ENCODE results near the gene ACSL4. TPM values are rescaled to one million over a fixed set of nuclear protein-coding genes. Genes with fewer than 3 reads are reported as not detected.

ACSL4 gene
- total and polyA plus RNA-seq, 4 donors = 34.1 to 97.7 (median 62.2) TPM

GRCh38 chrX:109601486-109601885 is 131.6 kb downstream of the ACSL4 start:
- no peaks in the 10 kb centered on the region for H3K36me3 ChIP-seq (ENCODE audit: control insufficient read depth in 4 of 4, insufficient read depth in 4 of 4, low read length in 4 of 4)
- no peak for ATAC-seq (ENCODE audit: insufficient read depth, low FRiP score)
- H3K27me3 ChIP-seq (ENCODE audit: control insufficient read depth in 3 of 3, insufficient read depth in 3 of 3, low read length in 2 of 3) = peaks cover 11 to 28% (median 11%) of the 10 kb centered on the region in 3 donors
- H3K9ac ChIP-seq (ENCODE audit: insufficient read depth in 1 of 2, low read length in 2 of 2) = no peak overlapping the region
- H3K4me3 ChIP-seq = no peak overlapping the region
- peaks cover 0 to 3% (median 0%) of the 10 kb centered on the region in 5 donors for H3K4me1 ChIP-seq (ENCODE audit: control insufficient read depth in 5 of 5, insufficient read depth in 5 of 5, low read length in 5 of 5)
- no peak for DNase-seq
- H3K9me3 ChIP-seq (ENCODE audit: control insufficient read depth in 4 of 4, insufficient read depth in 3 of 4, low read length in 3 of 4) = no peaks in the 10 kb centered on the region
- TF ChIP-seq, protein P1, sequence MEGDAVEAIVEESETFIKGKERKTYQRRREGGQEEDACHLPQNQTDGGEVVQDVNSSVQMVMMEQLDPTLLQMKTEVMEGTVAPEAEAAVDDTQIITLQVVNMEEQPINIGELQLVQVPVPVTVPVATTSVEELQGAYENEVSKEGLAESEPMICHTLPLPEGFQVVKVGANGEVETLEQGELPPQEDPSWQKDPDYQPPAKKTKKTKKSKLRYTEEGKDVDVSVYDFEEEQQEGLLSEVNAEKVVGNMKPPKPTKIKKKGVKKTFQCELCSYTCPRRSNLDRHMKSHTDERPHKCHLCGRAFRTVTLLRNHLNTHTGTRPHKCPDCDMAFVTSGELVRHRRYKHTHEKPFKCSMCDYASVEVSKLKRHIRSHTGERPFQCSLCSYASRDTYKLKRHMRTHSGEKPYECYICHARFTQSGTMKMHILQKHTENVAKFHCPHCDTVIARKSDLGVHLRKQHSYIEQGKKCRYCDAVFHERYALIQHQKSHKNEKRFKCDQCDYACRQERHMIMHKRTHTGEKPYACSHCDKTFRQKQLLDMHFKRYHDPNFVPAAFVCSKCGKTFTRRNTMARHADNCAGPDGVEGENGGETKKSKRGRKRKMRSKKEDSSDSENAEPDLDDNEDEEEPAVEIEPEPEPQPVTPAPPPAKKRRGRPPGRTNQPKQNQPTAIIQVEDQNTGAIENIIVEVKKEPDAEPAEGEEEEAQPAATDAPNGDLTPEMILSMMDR (IDR thresholded peaks at IDR 0.05; ENCODE audit: control extremely low read depth, extremely low read depth) = no peak
- WGBS, 2 donors = 42 to 59% methylated on average over 5 of the region's 5 CpGs
- no peak overlapping the region for H3K27ac ChIP-seq (ENCODE audit: low read depth in 1 of 2, low read length in 1 of 2)

GRCh38 chrX:109600237-109600651 is 132.8 kb downstream of the ACSL4 start:
- Histone ChIP-seq H3K27me3 (ENCODE audit: control insufficient read depth in 3 of 3, insufficient read depth in 3 of 3, low read length in 2 of 3) (peaks cover 11 to 28% (median 11%) of the 10 kb centered on the region in 3 donors), H3K4me1 (ENCODE audit: control insufficient read depth in 5 of 5, insufficient read depth in 5 of 5, low read length in 5 of 5) (peaks cover 0 to 3% (median 0%) of the 10 kb centered on the region in 5 donors), H3K36me3 (ENCODE audit: control insufficient read depth in 4 of 4, insufficient read depth in 4 of 4, low read length in 4 of 4) (no peaks in the 10 kb centered on the region), H3K9me3 (ENCODE audit: control insufficient read depth in 4 of 4, insufficient read depth in 3 of 4, low read length in 3 of 4) (no peaks in the 10 kb centered on the region), H3K9ac (ENCODE audit: insufficient read depth in 1 of 2, low read length in 2 of 2) (no peak overlapping the region), H3K4me3 (no peak overlapping the region), H3K27ac (ENCODE audit: low read depth in 1 of 2, low read length in 1 of 2) (no peak overlapping the region)
- peak; percentile 30 to 38 (median 32) for DNase-seq
- WGBS, 2 donors = 15 to 26% methylated on average over 15 to 16 of the region's 16 CpGs
- no peak for ATAC-seq (ENCODE audit: insufficient read depth, low FRiP score)
- TF ChIP-seq, protein P1 (IDR thresholded peaks at IDR 0.05; ENCODE audit: control extremely low read depth, extremely low read depth) = no peak

DNA sequence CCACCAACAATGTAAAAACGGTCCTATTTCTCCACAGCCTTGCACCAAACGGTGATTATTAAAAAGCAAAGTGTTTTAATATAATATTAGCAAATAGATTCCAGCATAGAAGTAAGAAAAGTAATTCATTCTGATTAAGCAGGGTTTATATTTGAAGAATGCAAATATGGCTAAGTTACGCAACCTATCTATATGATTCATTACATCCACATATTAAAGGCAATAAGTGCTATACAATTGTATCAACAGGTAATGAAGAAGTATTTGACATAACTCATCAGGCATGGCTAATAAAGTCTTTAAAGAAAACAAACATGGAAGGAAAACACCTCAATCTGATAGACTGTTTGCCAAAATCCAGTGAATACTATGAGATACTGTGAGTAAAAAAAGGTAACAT is 137.0 kb downstream of the ACSL4 start:
- H3K4me1 ChIP-seq (ENCODE audit: control insufficient read depth in 5 of 5, insufficient read depth in 5 of 5, low read length in 5 of 5) = peaks cover 0 to 3% (median 0%) of the 10 kb centered on the region in 5 donors
- no peaks in the 10 kb centered on the region for H3K9me3 ChIP-seq (ENCODE audit: control insufficient read depth in 4 of 4, insufficient read depth in 3 of 4, low read length in 3 of 4)
- 69 to 93% methylated on average over 3 of the region's 3 CpGs for WGBS, 2 donors
- no peak overlapping the region for H3K27ac ChIP-seq (ENCODE audit: low read depth in 1 of 2, low read length in 1 of 2)
- no peak overlapping the region for H3K9ac ChIP-seq (ENCODE audit: insufficient read depth in 1 of 2, low read length in 2 of 2)
- DNase-seq (no peak), ATAC-seq (ENCODE audit: insufficient read depth, low FRiP score) (no peak)
- no peak overlapping the region for H3K4me3 ChIP-seq
- H3K36me3 ChIP-seq (ENCODE audit: control insufficient read depth in 4 of 4, insufficient read depth in 4 of 4, low read length in 4 of 4) = no peaks in the 10 kb centered on the region
- TF ChIP-seq, protein P1 (IDR thresholded peaks at IDR 0.05; ENCODE audit: control extremely low read depth, extremely low read depth) = no peak
- H3K27me3 ChIP-seq (ENCODE audit: control insufficient read depth in 3 of 3, insufficient read depth in 3 of 3, low read length in 2 of 3) = peaks cover under 1 to 36% (median 7%) of the 10 kb centered on the region in 3 donors

Small RNA genes lying within 50 kb of the gene (small RNA-seq; reads per million reads assigned to genes)
- gene AL118496.2 (ENCODE audit: low replicate concordance) = not detected
- gene RF00019 (ENCODE audit: low replicate concordance) = not detected

Other genes starting within 250 kb of the ACSL4 start
- gene NXT2, start 196.4 kb downstream of the ACSL4 start, total RNA-seq = 10 to 100 TPM in 1 of 2 donors, 1 to 10 TPM in 1; 9.5 to 16.8 TPM
- 10 to 100 TPM in 1 of 2 donors, 1 to 10 TPM in 1; 7.4 to 10.1 TPM for gene NXT2, start 196.4 kb downstream of the ACSL4 start, polyA plus RNA-seq
- gene KCNE5, start 108.1 kb downstream of the ACSL4 start, total RNA-seq = under 1 TPM; 0.54 to 0.58 TPM
- under 1 TPM; 0.06 to 0.25 TPM for gene KCNE5, start 108.1 kb downstream of the ACSL4 start, polyA plus RNA-seq

Measured in lung (tissue), 13 donors.